ENCODE measurements around the gene SHTN1.

SHTN1 gene

DNA sequence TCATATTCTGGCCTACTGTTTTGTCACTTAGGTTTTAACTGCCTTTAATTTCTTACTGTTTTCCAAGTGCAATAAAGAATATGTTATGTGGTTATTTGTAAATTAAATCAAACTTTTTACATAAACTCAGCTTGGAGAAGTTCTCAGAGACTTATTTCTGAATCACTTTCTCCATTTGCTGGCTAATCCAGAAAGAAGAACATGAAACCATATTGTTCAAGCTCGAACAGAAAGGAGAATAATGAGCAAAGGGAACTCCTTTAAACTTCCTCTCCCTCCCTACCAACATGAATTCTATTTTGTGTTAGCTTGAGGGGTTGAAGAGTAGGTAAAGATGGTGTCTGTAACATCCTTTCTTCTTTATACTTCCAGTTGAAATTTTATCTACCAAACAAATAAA is 52.3 kb downstream of the SHTN1 start:
- POLR2A ChIA-PET = no interaction called here
- CTCF ChIA-PET = no interaction called here
- DNase-seq (ENCODE audit: extremely low spot score) = no peak
- TF ChIP-seq ZNF384 (IDR thresholded peaks at IDR 0.05) (no peak), NFRKB (IDR thresholded peaks at IDR 0.05) (no peak), BHLHE40 (IDR thresholded peaks at IDR 0.05; ENCODE audit: borderline replicate concordance) (no peak), CTBP1 (IDR thresholded peaks at IDR 0.05; ENCODE audit: borderline replicate concordance) (no peak), L3MBTL2 (conservative IDR thresholded peaks at IDR 0.05) (no peak), FOXA1 (IDR thresholded peaks at IDR 0.05) (no peak), ELF4 (IDR thresholded peaks at IDR 0.05) (no peak), FOXM1 (IDR thresholded peaks at IDR 0.05; ENCODE audit: borderline replicate concordance) (no peak), FOXK2 (IDR thresholded peaks at IDR 0.05) (no peak), TARDBP (IDR thresholded peaks at IDR 0.05) (no peak), HDGF (IDR thresholded peaks at IDR 0.05; ENCODE audit: borderline replicate concordance) (no peak), LEF1 (IDR thresholded peaks at IDR 0.05; ENCODE audit: borderline replicate concordance) (no peak), ARNT (IDR thresholded peaks at IDR 0.05) (no peak), SUZ12 (IDR thresholded peaks at IDR 0.05) (no peak), SP1 (IDR thresholded peaks at IDR 0.05) (no peak)
- TF ChIP-seq, protein P1, sequence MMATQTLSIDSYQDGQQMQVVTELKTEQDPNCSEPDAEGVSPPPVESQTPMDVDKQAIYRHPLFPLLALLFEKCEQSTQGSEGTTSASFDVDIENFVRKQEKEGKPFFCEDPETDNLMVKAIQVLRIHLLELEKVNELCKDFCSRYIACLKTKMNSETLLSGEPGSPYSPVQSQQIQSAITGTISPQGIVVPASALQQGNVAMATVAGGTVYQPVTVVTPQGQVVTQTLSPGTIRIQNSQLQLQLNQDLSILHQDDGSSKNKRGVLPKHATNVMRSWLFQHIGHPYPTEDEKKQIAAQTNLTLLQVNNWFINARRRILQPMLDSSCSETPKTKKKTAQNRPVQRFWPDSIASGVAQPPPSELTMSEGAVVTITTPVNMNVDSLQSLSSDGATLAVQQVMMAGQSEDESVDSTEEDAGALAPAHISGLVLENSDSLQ (IDR thresholded peaks at IDR 0.05) = no peak

- ChIA-PET POLR2A (no interaction called here), CTCF (no interaction called here)
- no peak for DNase-seq (ENCODE audit: extremely low spot score)
- TF ChIP-seq TARDBP (IDR thresholded peaks at IDR 0.05) = no peak
- no peak for TF ChIP-seq NFRKB (IDR thresholded peaks at IDR 0.05)
- no peak for TF ChIP-seq LEF1 (IDR thresholded peaks at IDR 0.05; ENCODE audit: borderline replicate concordance)
- TF ChIP-seq BHLHE40 (IDR thresholded peaks at IDR 0.05; ENCODE audit: borderline replicate concordance) = no peak
- no peak for TF ChIP-seq HDGF (IDR thresholded peaks at IDR 0.05; ENCODE audit: borderline replicate concordance)
- no peak for TF ChIP-seq FOXK2 (IDR thresholded peaks at IDR 0.05)
- no peak for TF ChIP-seq CTBP1 (IDR thresholded peaks at IDR 0.05; ENCODE audit: borderline replicate concordance)
Observed at GRCh38 chr10:116948530-116948870, 56.5 kb downstream of the SHTN1 start.

GRCh38 chr10:116947841-116948529 is 57.0 kb downstream of the SHTN1 start:
- no peak for DNase-seq (ENCODE audit: extremely low spot score)
- TF ChIP-seq NFRKB (IDR thresholded peaks at IDR 0.05) (no peak), FOXM1 (IDR thresholded peaks at IDR 0.05; ENCODE audit: borderline replicate concordance) (no peak), SP1 (IDR thresholded peaks at IDR 0.05) (no peak), TARDBP (IDR thresholded peaks at IDR 0.05) (no peak), LEF1 (IDR thresholded peaks at IDR 0.05; ENCODE audit: borderline replicate concordance) (no peak), L3MBTL2 (conservative IDR thresholded peaks at IDR 0.05) (no peak), HDGF (IDR thresholded peaks at IDR 0.05; ENCODE audit: borderline replicate concordance) (no peak), SUZ12 (IDR thresholded peaks at IDR 0.05) (no peak), CTBP1 (IDR thresholded peaks at IDR 0.05; ENCODE audit: borderline replicate concordance) (no peak), ELF4 (IDR thresholded peaks at IDR 0.05) (no peak), BHLHE40 (IDR thresholded peaks at IDR 0.05; ENCODE audit: borderline replicate concordance) (no peak), FOXK2 (IDR thresholded peaks at IDR 0.05) (no peak), ZNF384 (IDR thresholded peaks at IDR 0.05) (no peak), FOXA1 (IDR thresholded peaks at IDR 0.05) (no peak), ARNT (IDR thresholded peaks at IDR 0.05) (no peak)
- TF ChIP-seq, protein P1 (IDR thresholded peaks at IDR 0.05) = no peak
- CTCF ChIA-PET = no interaction called here
- POLR2A ChIA-PET = no interaction called here

GRCh38 chr10:116944911-116945310 is 60.1 kb downstream of the SHTN1 start:
- POLR2A ChIA-PET = no interaction called here
- CTCF ChIA-PET = interaction anchor here (0.6 kb wide), 1 partner anchor 16 kb away, joined by 4 read pairs; no protein-coding TSS in a partner anchor

GRCh38 chr10:116931806-116932205 is 73.2 kb downstream of the SHTN1 start:
- no peak for DNase-seq (ENCODE audit: extremely low spot score)
- no peak for TF ChIP-seq FOXK2 (IDR thresholded peaks at IDR 0.05)
- no peak for TF ChIP-seq FOXA1 (IDR thresholded peaks at IDR 0.05)
- no peak for TF ChIP-seq L3MBTL2 (conservative IDR thresholded peaks at IDR 0.05)
- no peak for TF ChIP-seq SUZ12 (IDR thresholded peaks at IDR 0.05)
- no peak for TF ChIP-seq ARNT (IDR thresholded peaks at IDR 0.05)
- POLR2A ChIA-PET = no interaction called here
- CTCF ChIA-PET = no interaction called here

More at GRCh38 chr10:116944911-116945310, 60.1 kb downstream of the SHTN1 start:
- no peak for DNase-seq (ENCODE audit: extremely low spot score)
- no peak for TF ChIP-seq ARNT (IDR thresholded peaks at IDR 0.05)
- TF ChIP-seq FOXK2 (IDR thresholded peaks at IDR 0.05) = no peak
- TF ChIP-seq L3MBTL2 (conservative IDR thresholded peaks at IDR 0.05) = no peak
- TF ChIP-seq LEF1 (IDR thresholded peaks at IDR 0.05; ENCODE audit: borderline replicate concordance) = no peak
- no peak for TF ChIP-seq TARDBP (IDR thresholded peaks at IDR 0.05)

DNA sequence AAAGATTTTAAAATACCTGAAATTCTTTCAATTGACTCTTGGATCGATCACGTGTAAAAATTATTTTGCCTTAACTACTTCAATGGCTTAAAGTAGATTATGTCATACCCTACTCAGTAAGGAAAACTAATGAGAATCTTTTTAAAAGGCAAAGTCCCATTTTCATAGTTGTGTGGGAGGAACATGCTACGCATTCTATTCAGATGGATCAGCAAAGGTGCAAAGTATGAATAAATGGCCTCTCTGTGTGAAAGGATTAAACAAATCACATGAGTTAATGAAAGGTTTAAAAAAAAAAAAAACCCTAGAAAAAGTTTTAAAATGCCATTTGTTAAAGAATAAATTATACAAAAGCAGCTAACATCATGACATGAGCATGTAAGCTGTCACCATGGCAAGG is 78.6 kb downstream of the SHTN1 start:
- CTCF ChIA-PET = no interaction called here
- POLR2A ChIA-PET = no interaction called here

More for the DNA sequence above, 78.6 kb downstream of the SHTN1 start:
- no peak for TF ChIP-seq ELF4 (IDR thresholded peaks at IDR 0.05)
- TF ChIP-seq HDGF (IDR thresholded peaks at IDR 0.05; ENCODE audit: borderline replicate concordance) = no peak
- TF ChIP-seq FOXK2 (IDR thresholded peaks at IDR 0.05) = no peak
- TF ChIP-seq CTBP1 (IDR thresholded peaks at IDR 0.05; ENCODE audit: borderline replicate concordance) = no peak
- no peak for TF ChIP-seq LEF1 (IDR thresholded peaks at IDR 0.05; ENCODE audit: borderline replicate concordance)
- no peak for TF ChIP-seq BHLHE40 (IDR thresholded peaks at IDR 0.05; ENCODE audit: borderline replicate concordance)
- no peak for TF ChIP-seq NFRKB (IDR thresholded peaks at IDR 0.05)
- no peak for TF ChIP-seq FOXA1 (IDR thresholded peaks at IDR 0.05)
- TF ChIP-seq ZNF384 (IDR thresholded peaks at IDR 0.05) = no peak
- no peak for TF ChIP-seq L3MBTL2 (conservative IDR thresholded peaks at IDR 0.05)
- TF ChIP-seq, protein P1 (IDR thresholded peaks at IDR 0.05) = no peak
- TF ChIP-seq ARNT (IDR thresholded peaks at IDR 0.05) = no peak
- no peak for DNase-seq (ENCODE audit: extremely low spot score)
